Right lobe of liver (tissue), 6 donors: ENCODE results near the gene TECPR2. TPM values are rescaled to one million over a fixed set of nuclear protein-coding genes. Genes with fewer than 3 reads are reported as not detected.

Experiments used
- ATAC-seq, 4 donors: fragments of 200-7000 bp; cut with Tn5 transposase; one replicate each; pipeline ENCODE4 v1.9.1; 2020; ENCODE audit warnings: mild to moderate bottlenecking in 4 of 4, moderate library complexity in 4 of 4
- DNase-seq, 3 donors: peaks; one replicate each; pipeline ENCODE4 v3.0.0-alpha.2; 2020
- H3K27ac ChIP-seq, 3 donors: fragments of 200-600 bp; one replicate each; pipeline ENCODE4 v1.8.0; 2022
- H3K27me3 ChIP-seq, 2 donors: fragments of 200-600 bp; one replicate each; pipeline ENCODE4 v1.8.0; 2022
- H3K36me3 ChIP-seq, 4 donors: fragments of 200-600 bp; sonication (generic) in 1 of 4; one replicate each; pipeline versions ENCODE4 v1.5.1 to v1.8.0; 2017 to 2022; ENCODE audit warnings: control low read depth in 1 of 4
- H3K4me1 ChIP-seq, 4 donors: fragments of 200-600 bp; sonication (generic) in 1 of 4; one replicate each; pipeline versions ENCODE4 v1.5.1 to v1.8.0; 2017 to 2022; ENCODE audit warnings: control low read depth in 1 of 4
- H3K4me3 ChIP-seq, 3 donors: fragments of 200-600 bp; one replicate each; pipeline ENCODE4 v1.8.0; 2022
- H3K9me3 ChIP-seq, 4 donors: fragments of 200-600 bp; sonication (generic) in 1 of 4; one replicate each; pipeline versions ENCODE4 v1.5.1 to v1.8.0; 2017 to 2022; ENCODE audit warnings: control low read depth in 1 of 4
- POLR2A ChIP-seq: fragments of 450-650 bp; IDR thresholded peaks from one replicate; pipeline ENCODE4 v1.6.1; 2017; ENCODE audit warnings: antibody characterized with exemption, mild to moderate bottlenecking
- WGBS: methylation state at CpG from one replicate; pipeline ENCODE4 v1.1.6; 2018; ENCODE audit warnings: low coverage, low lambda C conversion rate; ENCODE audit not compliant: insufficient coverage; ENCODE audit errors: missing lambda C conversion rate; 5-methylcytosine and 5-hydroxymethylcytosine counted together
- intact Hi-C, 2 donors: fragments of 100-400 bp; cut with DNase I; formaldehyde crosslinking; loops; one replicate each; pipeline versions ENCODE4 v1.11.2 to v1.14.1; 2022
- total RNA-seq, 6 experiments: library from RNA; depleted of rRNA in 2 of 6; stranded (reverse); fragments of >200 nt in 2 of 6; fragmentation: NEBNext Ultra II Directional in 3 of 6; extraction: Animal tissue kit (Norgen Biotek cat#: 25700) in 3 of 6; gene quantifications; one replicate each; pipeline versions ENCODE4 v1.1.0 to v1.2.4, GENCODE V29; 2016 to 2023
- TF ChIP-seq, protein P1 (sequence below), 4 donors: fragments of 200-600 bp in 3 of 4; fragments of 450-650 bp in 1 of 4; IDR thresholded peaks; one replicate each; pipeline versions ENCODE4 v1.5.1 to v1.8.0; 2016 to 2022; ENCODE audit warnings: antibody characterized with exemption in 4 of 4, mild to moderate bottlenecking in 2 of 4
- donor health status: DM: no; HTN: yes; CAD: no.
- donor health status: DM: no; HTN: no; CAD: no.
- donor health status: DM: no; HTN: no; CAD: no.
- donor health status: DM: no; HTN: yes; CAD: no.
- donor health status: DM: no; HTN: yes; CAD: no.

The TECPR2 gene
- total RNA-seq, 6 experiments from 2014 or later, result 5.5 to 10.5 (median 9.4) TPM

DNA sequence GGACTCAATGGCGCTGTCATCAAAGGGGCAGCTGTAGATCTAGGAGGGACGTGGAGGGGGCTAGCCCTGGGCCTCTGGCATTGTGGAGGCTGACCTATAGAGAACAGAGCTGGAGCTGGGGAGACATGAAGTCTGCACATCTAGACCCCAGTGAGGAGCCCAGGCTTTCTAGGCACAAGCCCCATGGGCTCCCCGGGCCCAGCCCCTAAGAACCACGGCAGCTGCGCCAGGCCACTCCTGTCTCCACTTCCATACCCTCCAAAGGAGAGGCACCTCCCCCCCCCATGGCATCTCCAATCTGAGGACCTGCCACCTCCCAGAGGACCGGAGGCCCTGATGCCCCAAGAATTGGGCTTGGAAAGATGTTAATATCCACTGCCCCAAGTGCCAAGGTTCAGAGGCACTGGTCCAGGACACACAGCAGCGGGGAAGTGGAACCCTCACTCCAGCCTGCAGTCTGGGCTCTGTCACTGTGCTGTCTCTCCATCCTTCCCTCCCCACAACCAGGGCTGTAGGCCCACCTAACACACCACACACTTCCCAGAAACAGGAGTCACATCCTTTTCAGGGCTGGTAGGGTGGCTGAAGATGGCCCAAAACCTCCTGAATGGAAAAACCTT is 142.4 kb downstream of the TECPR2 start:
- intact Hi-C loops, result no loop called here
- Histone ChIP-seq H3K9me3 (no peaks in the 10 kb centered on the region), H3K36me3 (no peaks in the 10 kb centered on the region), H3K27ac (no peak overlapping the region), H3K4me3 (no peak overlapping the region), H3K27me3 (no peaks in the 10 kb centered on the region), H3K4me1 (peaks cover 0 to 6% (median 0%) of the 10 kb centered on the region in 4 donors)
- TF ChIP-seq POLR2A, result no peak
- TF ChIP-seq, protein P1, sequence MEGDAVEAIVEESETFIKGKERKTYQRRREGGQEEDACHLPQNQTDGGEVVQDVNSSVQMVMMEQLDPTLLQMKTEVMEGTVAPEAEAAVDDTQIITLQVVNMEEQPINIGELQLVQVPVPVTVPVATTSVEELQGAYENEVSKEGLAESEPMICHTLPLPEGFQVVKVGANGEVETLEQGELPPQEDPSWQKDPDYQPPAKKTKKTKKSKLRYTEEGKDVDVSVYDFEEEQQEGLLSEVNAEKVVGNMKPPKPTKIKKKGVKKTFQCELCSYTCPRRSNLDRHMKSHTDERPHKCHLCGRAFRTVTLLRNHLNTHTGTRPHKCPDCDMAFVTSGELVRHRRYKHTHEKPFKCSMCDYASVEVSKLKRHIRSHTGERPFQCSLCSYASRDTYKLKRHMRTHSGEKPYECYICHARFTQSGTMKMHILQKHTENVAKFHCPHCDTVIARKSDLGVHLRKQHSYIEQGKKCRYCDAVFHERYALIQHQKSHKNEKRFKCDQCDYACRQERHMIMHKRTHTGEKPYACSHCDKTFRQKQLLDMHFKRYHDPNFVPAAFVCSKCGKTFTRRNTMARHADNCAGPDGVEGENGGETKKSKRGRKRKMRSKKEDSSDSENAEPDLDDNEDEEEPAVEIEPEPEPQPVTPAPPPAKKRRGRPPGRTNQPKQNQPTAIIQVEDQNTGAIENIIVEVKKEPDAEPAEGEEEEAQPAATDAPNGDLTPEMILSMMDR (IDR thresholded peaks at IDR 0.05), result no peak
- ATAC-seq, result no peak
- no peak for DNase-seq
- WGBS, result no CpG with 5 or more reads among the region's 7 CpGs

DNA sequence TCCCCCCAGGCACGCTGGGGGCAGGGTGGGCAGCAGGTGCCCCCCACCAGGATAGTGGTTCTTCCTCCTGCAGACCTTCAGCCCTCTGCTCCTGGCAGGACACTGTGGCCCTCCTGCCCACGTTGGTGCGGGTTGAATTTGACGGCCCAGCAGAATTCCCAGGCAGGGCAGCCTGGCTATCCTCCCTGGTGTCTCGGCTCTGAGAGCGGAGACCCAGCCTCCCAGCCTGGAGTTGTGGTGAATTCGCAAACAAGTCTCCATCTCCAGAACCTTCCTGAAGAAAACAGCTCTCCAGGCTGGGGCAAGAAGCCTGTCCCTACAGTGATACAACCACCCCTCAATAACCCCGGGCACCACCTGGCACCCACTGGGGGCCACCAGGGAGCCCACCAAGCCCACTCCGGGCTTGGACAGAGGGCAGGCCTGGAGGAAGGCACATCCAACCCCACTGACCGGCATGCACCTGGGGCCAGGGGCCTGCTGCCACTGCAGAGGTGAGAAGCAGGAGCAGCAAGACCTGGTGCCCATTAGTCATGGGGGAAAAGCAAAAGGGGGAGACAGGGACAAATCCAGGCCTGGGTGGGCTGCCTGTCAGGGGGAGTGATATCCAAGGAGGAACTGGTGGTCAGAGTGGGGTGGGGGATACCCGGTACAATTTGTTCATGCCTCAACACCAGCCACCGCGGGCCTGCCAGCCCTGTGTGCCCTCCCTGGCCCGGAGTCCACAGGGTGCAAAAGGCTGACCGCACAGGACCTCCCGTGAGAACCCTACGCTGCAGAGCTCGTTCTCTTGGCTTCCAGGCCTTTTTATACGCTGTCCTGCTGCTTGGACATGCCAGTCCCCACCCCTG is 143.3 kb downstream of the TECPR2 start:
- H3K27ac ChIP-seq, result no peak overlapping the region
- no peaks in the 10 kb centered on the region for H3K9me3 ChIP-seq
- no peaks in the 10 kb centered on the region for H3K36me3 ChIP-seq
- no peak overlapping the region for H3K4me3 ChIP-seq
- WGBS, result 80% methylated on average over 3 of the region's 19 CpGs
- intact Hi-C loops, result no loop called here
- DNase-seq (no peak), ATAC-seq (no peak)
- H3K27me3 ChIP-seq, result no peaks in the 10 kb centered on the region
- TF ChIP-seq, protein P1 (IDR thresholded peaks at IDR 0.05), result no peak
- no peak for TF ChIP-seq POLR2A
- H3K4me1 ChIP-seq, result peaks cover 0 to 6% (median 0%) of the 10 kb centered on the region in 4 donors

DNA sequence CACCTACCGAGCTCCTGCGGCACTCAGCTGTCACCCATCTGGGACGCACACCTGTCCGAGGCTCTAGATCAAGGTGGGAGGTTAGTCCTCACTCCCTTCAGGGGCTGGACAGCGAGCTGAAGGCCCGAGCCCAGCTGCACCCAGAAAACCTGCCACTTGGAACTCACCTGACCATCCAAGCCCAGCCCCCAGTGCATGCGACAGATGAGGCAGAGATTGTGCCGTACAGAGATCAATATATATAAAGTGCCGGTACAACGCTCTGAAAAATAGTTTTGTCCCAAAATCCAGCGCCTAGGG is 143.8 kb downstream of the TECPR2 start:
- WGBS, result 96% methylated on average over 4 of the region's 11 CpGs
- H3K27me3 ChIP-seq, result no peaks in the 10 kb centered on the region
- peaks cover 0 to 6% (median 0%) of the 10 kb centered on the region in 4 donors for H3K4me1 ChIP-seq
- TF ChIP-seq, protein P1 (IDR thresholded peaks at IDR 0.05), result no peak
- no peak for TF ChIP-seq POLR2A
- no peak overlapping the region for H3K4me3 ChIP-seq
- no peaks in the 10 kb centered on the region for H3K9me3 ChIP-seq
- H3K27ac ChIP-seq, result no peak overlapping the region
- ATAC-seq (no peak), DNase-seq (peak in 1 of 3 donors; percentile 52)
- no peaks in the 10 kb centered on the region for H3K36me3 ChIP-seq
- intact Hi-C loops, result no loop called here

DNA sequence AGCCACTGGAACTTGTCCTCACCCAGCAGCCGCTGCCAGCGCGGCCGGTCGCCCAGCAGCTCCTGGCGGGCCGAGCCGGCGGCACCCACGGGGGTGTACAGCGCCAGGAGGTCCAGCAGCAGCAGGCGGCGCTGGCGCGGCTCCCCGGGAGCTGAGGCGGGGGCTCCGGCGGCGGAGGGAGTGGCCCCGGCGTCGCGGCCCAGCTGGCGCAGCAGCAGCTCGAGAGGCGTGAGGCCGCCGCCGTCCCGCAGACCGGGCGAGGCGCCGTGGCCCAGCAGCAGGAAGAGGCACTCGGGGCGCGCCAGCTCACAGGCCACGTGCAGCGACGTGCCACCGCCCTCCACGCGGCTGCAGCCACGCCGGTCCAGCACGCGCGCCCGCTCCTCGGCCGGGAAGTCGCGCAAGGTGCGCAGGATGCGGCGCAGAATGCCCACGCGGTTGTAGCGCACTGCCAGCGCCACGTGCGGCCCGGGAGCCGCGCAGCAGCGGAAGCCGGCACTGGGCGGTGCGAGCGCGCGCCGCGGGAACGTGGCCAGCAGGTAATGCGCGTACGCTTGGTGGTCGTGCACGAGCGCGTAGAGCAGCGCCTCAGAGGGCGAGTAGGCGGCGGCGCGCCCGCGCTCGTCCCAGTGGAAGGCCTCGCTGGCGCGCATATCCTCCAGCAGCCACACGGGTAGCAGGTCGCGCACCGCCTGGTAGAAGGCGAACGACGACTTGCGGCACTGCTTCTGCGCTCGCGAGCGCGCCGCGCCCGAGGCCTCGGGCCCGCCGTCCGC is 144.5 kb downstream of the TECPR2 start:
- WGBS, result 95% methylated on average over 32 of the region's 115 CpGs
- Histone ChIP-seq H3K27ac (no peak overlapping the region), H3K36me3 (no peaks in the 10 kb centered on the region), H3K9me3 (no peaks in the 10 kb centered on the region), H3K27me3 (no peaks in the 10 kb centered on the region), H3K4me3 (no peak overlapping the region), H3K4me1 (peaks cover 0 to 6% (median 0%) of the 10 kb centered on the region in 4 donors)
- TF ChIP-seq POLR2A, result no peak
- TF ChIP-seq, protein P1 (IDR thresholded peaks at IDR 0.05), result no peak
- no peak for ATAC-seq
- no peak for DNase-seq
- intact Hi-C loops, result no loop called here
